Measurements from ENCODE around the gene CD34.

Gene CD34

DNA sequence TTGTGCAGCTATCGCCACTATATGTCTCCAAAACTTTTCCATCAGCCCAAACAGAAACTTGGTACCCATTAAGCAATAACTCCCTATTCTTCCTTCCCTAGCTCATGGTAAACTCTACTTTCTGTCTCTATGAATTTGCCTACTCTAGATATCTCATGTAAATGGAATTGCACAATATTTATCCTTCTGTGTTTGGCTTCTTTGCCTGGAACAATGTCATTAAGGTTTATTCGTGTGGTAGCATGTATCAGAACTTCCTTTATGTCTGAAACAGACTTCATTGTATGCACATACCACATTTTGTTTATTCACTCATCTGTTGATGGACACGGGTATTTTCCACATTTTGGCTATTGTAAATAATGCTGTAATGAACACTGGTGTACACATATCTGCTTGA, 40.7 kb upstream of the CD34 start:
- H3K27ac ChIP-seq (ENCODE audit: low read length), result no peak overlapping the region
- no peak overlapping the region for H3K9ac ChIP-seq (ENCODE audit: low read length)
- no peaks in the 10 kb centered on the region for H3K79me2 ChIP-seq (ENCODE audit: low read length)
- no peaks in the 10 kb centered on the region for H4K20me1 ChIP-seq (ENCODE audit: insufficient read depth, low read length)
- no peaks in the 10 kb centered on the region for H3K9me3 ChIP-seq (ENCODE audit: insufficient read depth, low read length)
- H3K36me3 ChIP-seq (replicated peaks; ENCODE audit: low read depth, low read length), result no peaks in the 10 kb centered on the region
- no peak overlapping the region for H2AFZ ChIP-seq (ENCODE audit: low read depth, low read length)
- H3K4me2 ChIP-seq (ENCODE audit: low read length), result no peak overlapping the region
- peaks cover 49% of the 10 kb centered on the region for H3K4me1 ChIP-seq (ENCODE audit: low read length)
- H3K4me3 ChIP-seq (ENCODE audit: low read length), result no peak overlapping the region
- H3K27me3 ChIP-seq (ENCODE audit: low read depth, low read length), result no peaks in the 10 kb centered on the region
- no peak for TF ChIP-seq EZH2phosphoT487 (IDR thresholded peaks at IDR 0.05; ENCODE audit: low read depth)
- TF ChIP-seq, protein P1, sequence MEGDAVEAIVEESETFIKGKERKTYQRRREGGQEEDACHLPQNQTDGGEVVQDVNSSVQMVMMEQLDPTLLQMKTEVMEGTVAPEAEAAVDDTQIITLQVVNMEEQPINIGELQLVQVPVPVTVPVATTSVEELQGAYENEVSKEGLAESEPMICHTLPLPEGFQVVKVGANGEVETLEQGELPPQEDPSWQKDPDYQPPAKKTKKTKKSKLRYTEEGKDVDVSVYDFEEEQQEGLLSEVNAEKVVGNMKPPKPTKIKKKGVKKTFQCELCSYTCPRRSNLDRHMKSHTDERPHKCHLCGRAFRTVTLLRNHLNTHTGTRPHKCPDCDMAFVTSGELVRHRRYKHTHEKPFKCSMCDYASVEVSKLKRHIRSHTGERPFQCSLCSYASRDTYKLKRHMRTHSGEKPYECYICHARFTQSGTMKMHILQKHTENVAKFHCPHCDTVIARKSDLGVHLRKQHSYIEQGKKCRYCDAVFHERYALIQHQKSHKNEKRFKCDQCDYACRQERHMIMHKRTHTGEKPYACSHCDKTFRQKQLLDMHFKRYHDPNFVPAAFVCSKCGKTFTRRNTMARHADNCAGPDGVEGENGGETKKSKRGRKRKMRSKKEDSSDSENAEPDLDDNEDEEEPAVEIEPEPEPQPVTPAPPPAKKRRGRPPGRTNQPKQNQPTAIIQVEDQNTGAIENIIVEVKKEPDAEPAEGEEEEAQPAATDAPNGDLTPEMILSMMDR (IDR thresholded peaks at IDR 0.05; ENCODE audit: low read depth, low read length), result no peak

DNA sequence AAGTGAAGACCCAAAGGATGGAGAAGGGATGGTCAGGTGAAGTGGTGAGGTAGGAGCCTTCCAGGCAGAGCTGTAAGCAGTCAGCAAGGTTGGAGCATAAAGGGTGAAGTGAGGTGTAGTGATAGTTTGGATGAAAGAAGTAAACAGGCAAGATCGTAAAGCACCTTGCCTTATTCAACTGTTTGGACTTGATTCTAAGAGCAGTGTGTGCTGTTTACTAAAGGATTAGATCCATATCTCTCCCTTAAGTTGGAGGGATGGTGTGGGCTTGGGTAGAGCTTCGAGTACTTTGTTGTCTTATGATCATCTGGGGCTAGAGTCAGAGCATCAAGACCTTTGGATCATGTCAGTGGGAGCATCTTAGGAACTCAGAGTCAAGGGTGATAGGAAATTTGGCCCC, 39.8 kb upstream of the CD34 start:
- H3K4me1 ChIP-seq (ENCODE audit: low read length), result peaks cover 49% of the 10 kb centered on the region
- no peak overlapping the region for H3K9ac ChIP-seq (ENCODE audit: low read length)
- H3K27me3 ChIP-seq (ENCODE audit: low read depth, low read length), result no peaks in the 10 kb centered on the region
- no peaks in the 10 kb centered on the region for H4K20me1 ChIP-seq (ENCODE audit: insufficient read depth, low read length)
- H3K27ac ChIP-seq (ENCODE audit: low read length), result no peak overlapping the region
- H3K79me2 ChIP-seq (ENCODE audit: low read length), result no peaks in the 10 kb centered on the region
- H3K4me3 ChIP-seq (ENCODE audit: low read length), result no peak overlapping the region
- no peak overlapping the region for H3K4me2 ChIP-seq (ENCODE audit: low read length)
- H3K36me3 ChIP-seq (replicated peaks; ENCODE audit: low read depth, low read length), result no peaks in the 10 kb centered on the region
- H2AFZ ChIP-seq (ENCODE audit: low read depth, low read length), result no peak overlapping the region
- H3K9me3 ChIP-seq (ENCODE audit: insufficient read depth, low read length), result no peaks in the 10 kb centered on the region
- no peak for TF ChIP-seq EZH2phosphoT487 (IDR thresholded peaks at IDR 0.05; ENCODE audit: low read depth)
- TF ChIP-seq, protein P1 (IDR thresholded peaks at IDR 0.05; ENCODE audit: low read depth, low read length), result no peak

- H3K4me1 ChIP-seq (ENCODE audit: low read length), result peaks cover 42% of the 10 kb centered on the region
- no peaks in the 10 kb centered on the region for H3K27me3 ChIP-seq (ENCODE audit: low read depth, low read length)
Measured at GRCh38 chr1:207949571-207950195, 38.8 kb upstream of the CD34 start.

GRCh38 chr1:207948536-207949250, 37.8 kb upstream of the CD34 start:
- Histone ChIP-seq H3K4me2 (ENCODE audit: low read length) (peak overlapping the region; percentile 14; the same call in 1 of the 2 replicates), H4K20me1 (ENCODE audit: insufficient read depth, low read length) (no peaks in the 10 kb centered on the region), H3K9ac (ENCODE audit: low read length) (no peak overlapping the region), H3K36me3 (replicated peaks; ENCODE audit: low read depth, low read length) (no peaks in the 10 kb centered on the region), H2AFZ (ENCODE audit: low read depth, low read length) (no peak overlapping the region), H3K9me3 (ENCODE audit: insufficient read depth, low read length) (no peaks in the 10 kb centered on the region), H3K79me2 (ENCODE audit: low read length) (no peaks in the 10 kb centered on the region), H3K4me1 (ENCODE audit: low read length) (peaks cover 32% of the 10 kb centered on the region), H3K27me3 (ENCODE audit: low read depth, low read length) (no peaks in the 10 kb centered on the region), H3K4me3 (ENCODE audit: low read length) (no peak overlapping the region), H3K27ac (ENCODE audit: low read length) (no peak overlapping the region)
- TF ChIP-seq, protein P1 (IDR thresholded peaks at IDR 0.05; ENCODE audit: low read depth, low read length), result no peak
- TF ChIP-seq EZH2phosphoT487 (IDR thresholded peaks at IDR 0.05; ENCODE audit: low read depth), result no peak

More at GRCh38 chr1:207949571-207950195, 38.8 kb upstream of the CD34 start:
- no peak overlapping the region for H2AFZ ChIP-seq (ENCODE audit: low read depth, low read length)
- no peaks in the 10 kb centered on the region for H3K9me3 ChIP-seq (ENCODE audit: insufficient read depth, low read length)
- no peak overlapping the region for H3K4me2 ChIP-seq (ENCODE audit: low read length)
- no peak overlapping the region for H3K9ac ChIP-seq (ENCODE audit: low read length)
- H3K36me3 ChIP-seq (replicated peaks; ENCODE audit: low read depth, low read length), result no peaks in the 10 kb centered on the region
- H3K27ac ChIP-seq (ENCODE audit: low read length), result no peak overlapping the region
- H4K20me1 ChIP-seq (ENCODE audit: insufficient read depth, low read length), result no peaks in the 10 kb centered on the region
- TF ChIP-seq, protein P1 (IDR thresholded peaks at IDR 0.05; ENCODE audit: low read depth, low read length), result no peak
- TF ChIP-seq EZH2phosphoT487 (IDR thresholded peaks at IDR 0.05; ENCODE audit: low read depth), result no peak
- H3K4me3 ChIP-seq (ENCODE audit: low read length), result no peak overlapping the region
- no peaks in the 10 kb centered on the region for H3K79me2 ChIP-seq (ENCODE audit: low read length)
